SJCRH30 (cell line): ENCODE results near the gene CELSR1. TPM values are rescaled to one million over a fixed set of nuclear protein-coding genes. Genes with fewer than 3 reads are reported as not detected.

ENCODE experiments used
- DNase-seq, 2 experiments: peaks; one replicate each; pipeline ENCODE4 v3.0.0-alpha.2; 2015 to 2020
- H3K27ac ChIP-seq: fragments of 250-450 bp; sonication (Bioruptor Pico); 2 replicates; pipeline ENCODE4 v1.5.1; 2020; ENCODE audit warnings: mild to moderate bottlenecking, moderate library complexity
- H3K27me3 ChIP-seq: fragments of 250-450 bp; sonication (Bioruptor Pico); 2 replicates; pipeline ENCODE4 v1.5.1; 2020; ENCODE audit warnings: mild to moderate bottlenecking, moderate library complexity
- H3K36me3 ChIP-seq: fragments of 250-450 bp; sonication (Bioruptor Pico); 2 replicates; pipeline ENCODE4 v1.5.1; 2020; ENCODE audit warnings: mild to moderate bottlenecking, moderate library complexity
- H3K4me1 ChIP-seq: fragments of 250-450 bp; sonication (Bioruptor Pico); 2 replicates; pipeline ENCODE4 v1.5.1; 2020; ENCODE audit warnings: mild to moderate bottlenecking, moderate library complexity
- H3K4me3 ChIP-seq: fragments of 250-450 bp; sonication (Bioruptor Pico); 2 replicates; pipeline ENCODE4 v1.5.1; 2020; ENCODE audit warnings: mild to moderate bottlenecking, moderate library complexity
- H3K9me3 ChIP-seq: fragments of 250-450 bp; sonication (Bioruptor Pico); replicated peaks from 2 replicates; pipeline ENCODE4 v1.5.1; 2020; ENCODE audit warnings: mild to moderate bottlenecking, moderate library complexity
- total RNA-seq: library from RNA; depleted of rRNA; stranded (reverse); fragments of >200 nt; shearing (Covaris generic); gene quantifications from 2 replicates; pipeline ENCODE4 v1.2.3, GENCODE V29; 2014

The CELSR1 gene
- total RNA-seq, 1 experiment from 2014 or later = not detected

DNA sequence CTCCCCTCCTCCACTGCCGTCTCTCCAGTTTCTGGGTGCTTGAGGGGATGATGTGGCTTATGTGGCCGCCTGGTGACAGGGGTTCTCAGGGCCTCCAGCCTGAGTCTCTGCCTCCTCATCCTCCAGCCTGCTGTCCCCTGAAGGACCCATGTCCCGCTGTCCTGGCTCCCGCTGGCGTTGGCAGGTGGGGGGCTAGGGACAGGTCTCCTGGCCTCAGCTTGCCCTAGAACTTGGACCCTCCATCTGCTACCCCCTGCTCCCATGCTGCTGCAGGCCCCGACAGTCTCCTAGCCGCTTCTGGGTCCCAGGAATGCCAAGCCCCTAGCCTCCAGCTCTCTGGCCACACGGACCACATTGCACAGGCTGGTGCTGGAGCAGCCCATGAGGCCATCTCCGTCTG lies 13.9 kb upstream of the CELSR1 start:
- H3K4me1 ChIP-seq = no peaks in the 10 kb centered on the region
- no peak for DNase-seq
- no peaks in the 10 kb centered on the region for H3K36me3 ChIP-seq
- peaks cover 10% of the 10 kb centered on the region; the same call in 1 of the 2 replicates for H3K9me3 ChIP-seq
- peaks cover 8% of the 10 kb centered on the region; the same call in 1 of the 2 replicates for H3K27me3 ChIP-seq
- H3K4me3 ChIP-seq = no peak overlapping the region
- H3K27ac ChIP-seq = no peak overlapping the region

DNA sequence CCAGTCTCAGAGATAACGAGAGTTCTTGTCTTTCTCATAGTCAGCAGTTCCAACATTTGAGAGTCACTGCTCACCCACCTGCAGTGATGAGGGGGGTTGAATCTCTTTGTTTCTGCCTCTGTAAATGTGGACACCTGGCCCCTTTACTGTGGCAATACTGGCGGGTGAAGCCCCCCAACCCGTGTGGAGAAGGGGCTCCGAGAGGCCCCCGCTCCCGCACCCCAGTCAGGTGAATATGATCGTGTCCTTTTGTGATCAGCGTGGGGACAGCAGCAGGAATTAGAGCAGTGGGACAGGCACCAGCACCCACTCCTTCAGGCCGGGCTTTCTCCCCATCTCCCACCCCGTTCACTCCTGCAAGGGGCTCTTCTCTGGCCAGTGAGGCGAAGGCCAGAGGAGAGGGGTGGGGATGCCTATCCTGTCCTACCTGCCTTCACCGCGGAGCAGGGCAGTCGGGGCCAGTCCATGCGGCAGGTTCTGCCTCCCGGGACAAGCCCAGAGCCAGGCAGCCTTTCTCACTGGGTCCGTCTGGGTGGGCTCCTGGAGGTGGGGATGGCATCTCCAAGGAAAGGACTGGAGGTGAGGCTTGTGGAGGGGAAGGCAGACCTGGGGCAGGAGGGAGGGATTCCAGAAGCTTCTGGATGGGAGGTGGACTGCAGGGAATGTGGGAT lies 12.7 kb upstream of the CELSR1 start:
- peaks cover 10% of the 10 kb centered on the region; the same call in 1 of the 2 replicates for H3K9me3 ChIP-seq
- H3K27ac ChIP-seq = no peak overlapping the region
- H3K4me1 ChIP-seq = no peaks in the 10 kb centered on the region
- no peaks in the 10 kb centered on the region for H3K36me3 ChIP-seq
- H3K27me3 ChIP-seq = peaks cover 8% of the 10 kb centered on the region; the same call in 1 of the 2 replicates
- DNase-seq = no peak
- no peak overlapping the region for H3K4me3 ChIP-seq

DNA sequence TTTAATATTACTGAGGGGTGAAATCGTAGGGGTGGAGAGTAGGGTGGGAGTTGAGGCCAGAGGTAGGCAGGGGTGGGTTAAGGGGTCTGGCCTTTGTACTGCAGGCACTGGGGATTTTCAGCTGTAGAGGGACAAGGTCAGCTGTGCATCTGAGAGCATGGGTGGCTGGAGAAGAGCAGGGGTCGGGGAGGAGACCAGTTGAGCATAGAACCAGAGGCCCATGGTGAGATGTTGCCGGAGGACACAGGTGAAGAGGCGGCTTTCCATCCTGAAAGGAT lies 12.1 kb upstream of the CELSR1 start:
- Histone ChIP-seq H3K4me1 (no peaks in the 10 kb centered on the region), H3K4me3 (no peak overlapping the region), H3K27ac (no peak overlapping the region), H3K36me3 (no peaks in the 10 kb centered on the region), H3K9me3 (peaks cover 10% of the 10 kb centered on the region; the same call in 1 of the 2 replicates), H3K27me3 (peaks cover 8% of the 10 kb centered on the region; the same call in 1 of the 2 replicates)
- DNase-seq = no peak

DNA sequence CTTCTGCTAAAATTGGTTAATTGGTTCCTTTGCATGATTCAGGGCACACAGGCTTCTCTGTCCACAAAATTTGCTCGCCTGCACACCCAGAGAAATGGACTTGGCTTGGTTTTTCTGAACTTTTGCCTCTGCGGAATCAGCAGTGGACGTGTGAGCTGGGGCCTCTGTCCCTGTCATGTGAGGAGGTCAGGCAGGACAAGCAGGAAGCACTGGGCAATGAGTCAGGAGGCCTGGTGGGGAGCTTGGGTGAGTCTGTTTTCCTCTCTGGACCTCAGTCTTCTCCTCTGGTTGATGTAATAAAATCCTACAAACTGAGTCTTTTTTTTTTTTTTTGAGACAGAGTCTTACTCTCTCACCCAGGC lies 10.4 kb upstream of the CELSR1 start:
- H3K36me3 ChIP-seq = no peaks in the 10 kb centered on the region
- no peak for DNase-seq
- H3K27me3 ChIP-seq = peaks cover 8% of the 10 kb centered on the region; the same call in 1 of the 2 replicates
- H3K9me3 ChIP-seq = peaks cover 5% of the 10 kb centered on the region; the same call in 1 of the 2 replicates
- H3K27ac ChIP-seq = no peak overlapping the region
- H3K4me1 ChIP-seq = no peaks in the 10 kb centered on the region
- no peak overlapping the region for H3K4me3 ChIP-seq

DNA sequence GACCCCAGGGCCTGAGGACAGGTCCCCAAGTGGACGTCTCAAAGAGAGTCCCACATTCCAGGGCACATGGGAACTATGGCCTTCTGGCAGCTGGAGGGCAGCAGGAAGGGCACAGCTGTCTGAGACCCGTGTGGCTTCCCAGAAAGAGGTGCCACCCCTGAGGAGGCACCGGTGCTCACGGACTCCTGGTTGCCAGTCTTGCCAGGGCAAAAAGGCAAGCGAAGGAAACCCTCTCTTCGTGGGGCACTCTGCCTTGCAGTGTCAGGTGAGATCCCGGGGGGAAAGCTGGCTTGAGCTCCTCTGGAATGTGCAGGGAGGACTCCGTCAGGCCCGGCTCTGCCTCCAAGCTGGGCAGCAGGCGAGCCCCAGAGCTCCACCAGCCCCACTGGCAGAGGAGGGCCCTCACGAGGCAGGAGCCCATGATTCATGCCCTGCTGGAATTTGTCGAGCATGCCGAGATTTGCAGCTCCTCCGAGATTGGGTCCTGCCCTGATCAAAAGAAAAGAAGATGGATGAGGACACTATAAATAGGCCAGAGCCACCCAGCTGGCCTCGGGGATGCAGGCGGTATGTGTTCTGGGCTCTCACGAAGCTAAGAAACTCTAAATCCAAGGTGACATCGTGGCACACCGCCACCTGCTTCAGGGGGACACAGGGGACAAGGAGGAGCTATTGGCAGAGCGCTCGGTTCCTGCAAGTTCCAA lies 9.9 kb upstream of the CELSR1 start:
- peaks cover 8% of the 10 kb centered on the region; the same call in 1 of the 2 replicates for H3K27me3 ChIP-seq
- peak in 1 of 2 experiments; percentile 20 for DNase-seq
- H3K9me3 ChIP-seq = no peaks in the 10 kb centered on the region
- H3K4me1 ChIP-seq = no peaks in the 10 kb centered on the region
- no peak overlapping the region for H3K27ac ChIP-seq
- no peak overlapping the region for H3K4me3 ChIP-seq
- H3K36me3 ChIP-seq = no peaks in the 10 kb centered on the region

DNA sequence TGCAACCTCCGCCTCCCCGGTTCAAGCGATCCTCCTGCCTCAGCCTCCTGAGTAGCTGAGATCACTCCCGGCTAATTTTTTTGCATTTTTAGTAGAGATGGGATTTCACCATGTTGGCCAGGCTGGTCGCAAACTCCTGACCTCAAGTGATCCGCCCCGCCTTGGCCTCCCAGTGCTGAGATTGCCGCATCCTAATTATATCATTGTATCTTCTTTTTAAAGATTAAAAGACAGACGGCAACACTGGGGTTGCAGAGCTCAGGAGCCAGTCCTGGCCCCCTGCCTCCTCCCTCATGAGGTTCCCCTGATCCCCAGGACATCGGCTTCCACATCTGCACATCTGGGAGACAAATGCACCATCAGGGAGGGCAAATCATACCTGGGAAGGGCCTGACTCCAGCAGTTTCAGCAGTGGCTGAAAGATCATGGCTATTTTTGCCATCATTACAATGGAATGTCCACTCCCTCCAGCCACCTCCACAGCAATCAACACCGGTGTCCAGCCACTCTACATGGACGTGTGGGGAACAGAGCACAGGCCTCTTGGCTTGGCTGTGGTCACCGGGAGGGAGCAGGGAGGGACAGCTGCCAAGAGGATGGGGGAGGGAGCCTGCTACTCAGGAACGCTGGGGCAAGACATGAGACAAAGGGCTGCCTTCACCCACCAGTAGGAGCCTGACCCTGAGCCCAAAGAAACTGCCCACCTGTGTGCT lies 9.2 kb upstream of the CELSR1 start:
- no peaks in the 10 kb centered on the region for H3K4me1 ChIP-seq
- no peaks in the 10 kb centered on the region for H3K36me3 ChIP-seq
- H3K27ac ChIP-seq = no peak overlapping the region
- no peaks in the 10 kb centered on the region for H3K9me3 ChIP-seq
- H3K27me3 ChIP-seq = peaks cover 8% of the 10 kb centered on the region; the same call in 1 of the 2 replicates
- H3K4me3 ChIP-seq = no peak overlapping the region
- peak; percentile 51 to 53 for DNase-seq

DNA sequence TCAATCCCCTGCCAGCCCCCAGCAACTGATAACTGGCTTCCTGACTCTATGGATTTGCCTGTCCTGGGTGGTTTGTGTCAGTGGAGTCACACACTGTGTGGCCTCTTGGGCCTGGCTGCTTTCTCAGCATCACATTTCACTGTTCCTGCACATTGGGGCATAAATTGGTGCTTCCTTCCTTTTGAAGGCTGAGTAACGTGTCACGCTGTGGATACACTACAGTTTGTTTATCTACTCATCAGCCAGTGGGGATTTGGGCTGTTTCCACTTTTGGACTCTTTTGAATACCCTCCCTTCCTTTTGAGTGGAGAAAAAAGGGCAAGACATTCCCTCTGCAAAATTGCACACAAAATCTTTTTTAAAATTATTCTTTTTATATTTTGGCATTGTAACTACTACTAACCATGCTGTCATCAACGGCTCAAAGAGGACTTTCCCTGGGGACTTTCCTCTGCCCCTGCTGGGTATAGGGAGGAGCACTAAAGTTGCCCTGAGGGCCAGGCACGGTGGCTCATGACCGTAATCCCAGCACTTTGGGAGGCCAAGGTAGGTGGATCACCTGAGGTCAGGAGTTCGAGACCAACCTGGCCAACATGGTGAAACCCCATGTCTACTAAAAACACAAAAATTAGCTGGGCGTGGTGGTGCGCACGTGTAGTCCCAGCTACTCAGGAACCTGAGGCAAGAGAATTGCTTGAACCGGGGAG lies 7.8 kb upstream of the CELSR1 start:
- H3K36me3 ChIP-seq = no peaks in the 10 kb centered on the region
- H3K27me3 ChIP-seq = peaks cover 6% of the 10 kb centered on the region; the same call in 1 of the 2 replicates
- no peak for DNase-seq
- H3K4me3 ChIP-seq = no peak overlapping the region
- H3K27ac ChIP-seq = no peak overlapping the region
- H3K9me3 ChIP-seq = no peaks in the 10 kb centered on the region
- H3K4me1 ChIP-seq = no peaks in the 10 kb centered on the region

DNA sequence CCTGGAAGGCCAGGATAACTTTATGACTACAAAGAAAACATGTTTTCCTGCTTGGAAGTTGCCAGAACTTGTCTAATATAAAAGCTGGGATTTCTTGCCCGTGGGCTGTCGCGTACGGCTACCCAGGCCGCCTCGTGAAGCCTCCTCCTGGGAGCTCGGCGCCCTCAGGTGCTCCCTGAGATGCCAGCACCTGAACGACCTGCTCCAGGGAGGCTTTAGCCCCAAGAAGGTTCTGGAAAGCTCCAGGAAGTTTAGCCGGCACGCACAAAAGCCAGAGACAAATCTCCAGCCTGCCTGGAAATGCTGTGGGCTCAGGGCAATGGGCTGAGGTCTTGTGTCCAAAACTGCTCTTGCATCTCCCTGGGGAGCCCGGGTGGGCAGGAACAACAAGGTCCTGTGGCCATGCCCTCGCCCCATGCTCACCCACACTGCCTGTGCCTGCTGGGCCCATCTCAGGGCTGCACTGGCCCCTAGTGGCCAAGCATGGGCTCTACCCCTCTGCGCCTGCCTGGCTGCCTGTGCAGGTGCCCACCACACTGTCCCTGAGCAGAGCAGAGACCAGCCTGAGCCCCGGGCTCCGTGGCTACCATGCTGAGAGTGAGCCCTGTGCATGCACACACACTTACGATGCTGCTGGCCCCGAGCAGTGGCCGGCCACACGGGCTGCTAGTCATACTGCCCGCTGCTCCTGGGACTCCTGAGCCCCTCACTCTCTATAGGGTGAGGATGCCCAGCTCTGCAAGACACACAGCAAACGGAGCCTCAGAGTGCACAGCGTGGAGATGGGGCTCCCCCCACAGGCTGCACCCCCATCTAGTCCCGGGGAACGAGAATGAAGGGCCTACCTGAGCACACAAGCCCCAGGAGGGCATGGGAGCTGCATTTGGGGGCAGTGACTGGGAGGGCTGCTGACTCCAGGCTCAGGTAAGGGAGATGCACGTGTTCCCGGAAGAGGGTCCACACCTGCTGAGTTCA lies 4.9 kb upstream of the CELSR1 start:
- Histone ChIP-seq H3K27me3 (no peaks in the 10 kb centered on the region), H3K4me3 (no peak overlapping the region), H3K36me3 (no peaks in the 10 kb centered on the region), H3K27ac (no peak overlapping the region), H3K4me1 (no peaks in the 10 kb centered on the region), H3K9me3 (no peaks in the 10 kb centered on the region)
- peak; percentile 66 to 78 for DNase-seq

DNA sequence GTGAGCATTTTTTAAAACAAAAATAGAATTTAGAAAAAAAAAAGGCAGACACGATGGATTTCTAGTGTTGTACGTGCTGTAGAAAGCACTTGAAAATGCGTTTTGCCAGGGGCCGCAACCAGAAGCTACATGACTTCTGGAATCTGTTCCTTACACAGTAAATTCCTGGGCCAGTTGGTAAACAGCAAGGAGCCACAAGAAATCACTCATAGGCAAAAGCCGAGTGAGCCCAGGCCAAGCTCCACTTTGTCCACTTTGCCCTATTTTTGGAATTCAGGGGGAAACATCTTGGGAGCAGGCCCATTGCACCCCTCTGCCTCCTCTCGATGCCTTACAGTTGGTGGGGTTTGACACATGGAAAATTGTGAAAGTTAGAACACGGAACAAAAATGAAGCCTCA lies 4.1 kb upstream of the CELSR1 start:
- no peak overlapping the region for H3K27ac ChIP-seq
- no peaks in the 10 kb centered on the region for H3K36me3 ChIP-seq
- no peaks in the 10 kb centered on the region for H3K9me3 ChIP-seq

DNA sequence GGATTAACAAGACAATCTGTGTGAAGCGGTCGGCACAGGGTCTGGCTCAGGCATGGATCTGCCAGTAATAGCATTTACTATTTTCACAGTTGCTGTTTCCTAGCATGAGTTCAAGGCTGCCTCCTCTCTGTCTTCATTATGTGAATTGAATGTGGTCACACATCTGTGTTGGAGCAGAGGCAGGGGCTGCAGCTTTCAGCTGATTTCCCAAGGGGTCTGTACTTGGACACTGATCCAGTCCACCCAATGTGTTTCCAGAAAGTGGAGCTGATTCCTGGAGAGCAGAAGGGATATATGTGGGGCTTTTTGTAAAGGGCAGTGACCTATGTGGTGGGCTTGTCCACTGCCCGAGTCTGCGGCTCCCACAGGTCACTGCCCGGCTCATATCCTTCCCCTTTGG lies 3.5 kb upstream of the CELSR1 start:
- DNase-seq = no peak
- no peaks in the 10 kb centered on the region for H3K9me3 ChIP-seq
- H3K4me1 ChIP-seq = no peaks in the 10 kb centered on the region
- no peak overlapping the region for H3K4me3 ChIP-seq
- no peaks in the 10 kb centered on the region for H3K27me3 ChIP-seq
- H3K27ac ChIP-seq = no peak overlapping the region
- no peaks in the 10 kb centered on the region for H3K36me3 ChIP-seq

More for the DNA sequence above, 4.1 kb upstream of the CELSR1 start:
- no peak for DNase-seq
- Histone ChIP-seq H3K27me3 (no peaks in the 10 kb centered on the region), H3K4me3 (no peak overlapping the region), H3K4me1 (no peaks in the 10 kb centered on the region)

DNA sequence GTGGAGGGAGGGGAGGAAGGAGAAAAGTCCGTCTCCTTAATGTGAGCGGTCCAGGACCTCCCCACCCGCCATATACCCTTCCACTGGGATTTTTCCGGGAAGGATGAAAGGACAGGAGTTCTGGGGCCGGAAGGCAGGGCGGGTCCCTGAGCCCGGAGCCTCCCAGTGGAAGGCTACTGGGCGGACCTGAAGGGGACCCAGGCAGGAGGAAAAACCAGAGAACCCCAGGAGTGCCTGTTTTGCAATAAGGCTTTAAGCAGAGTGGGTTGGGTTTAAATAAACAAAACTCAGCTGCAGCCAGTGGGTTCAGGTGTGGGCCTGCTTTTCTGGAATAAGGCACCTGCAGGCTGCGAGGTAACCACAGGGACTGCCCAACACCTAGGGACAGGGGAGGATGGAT lies 1.7 kb upstream of the CELSR1 start:
- DNase-seq = no peak
- H3K27me3 ChIP-seq = no peaks in the 10 kb centered on the region
- H3K27ac ChIP-seq = no peak overlapping the region
- no peak overlapping the region for H3K4me3 ChIP-seq
- no peaks in the 10 kb centered on the region for H3K4me1 ChIP-seq
- H3K36me3 ChIP-seq = no peaks in the 10 kb centered on the region
- no peaks in the 10 kb centered on the region for H3K9me3 ChIP-seq

DNA sequence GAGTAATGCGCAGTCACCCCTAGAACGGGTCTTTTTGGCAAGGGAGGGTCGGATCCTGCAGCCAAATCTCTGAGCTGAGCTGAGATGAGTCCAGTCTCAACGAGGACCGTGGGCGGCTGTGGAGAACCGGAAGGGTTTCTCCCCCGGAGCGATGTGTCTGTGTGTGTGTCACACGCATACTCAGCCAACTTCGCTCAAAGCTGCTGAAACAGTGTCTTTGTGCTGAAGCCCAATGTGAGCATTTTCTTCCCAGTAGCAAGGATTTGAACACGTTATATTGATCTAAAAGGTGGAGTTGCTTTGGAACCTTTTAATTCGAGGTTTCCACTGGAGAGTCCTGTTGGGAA lies 1.4 kb upstream of the CELSR1 start:
- H3K4me1 ChIP-seq = no peaks in the 10 kb centered on the region
- no peaks in the 10 kb centered on the region for H3K27me3 ChIP-seq
- no peaks in the 10 kb centered on the region for H3K36me3 ChIP-seq
- H3K27ac ChIP-seq = no peak overlapping the region
- H3K4me3 ChIP-seq = no peak overlapping the region
- DNase-seq = no peak
- no peaks in the 10 kb centered on the region for H3K9me3 ChIP-seq

DNA sequence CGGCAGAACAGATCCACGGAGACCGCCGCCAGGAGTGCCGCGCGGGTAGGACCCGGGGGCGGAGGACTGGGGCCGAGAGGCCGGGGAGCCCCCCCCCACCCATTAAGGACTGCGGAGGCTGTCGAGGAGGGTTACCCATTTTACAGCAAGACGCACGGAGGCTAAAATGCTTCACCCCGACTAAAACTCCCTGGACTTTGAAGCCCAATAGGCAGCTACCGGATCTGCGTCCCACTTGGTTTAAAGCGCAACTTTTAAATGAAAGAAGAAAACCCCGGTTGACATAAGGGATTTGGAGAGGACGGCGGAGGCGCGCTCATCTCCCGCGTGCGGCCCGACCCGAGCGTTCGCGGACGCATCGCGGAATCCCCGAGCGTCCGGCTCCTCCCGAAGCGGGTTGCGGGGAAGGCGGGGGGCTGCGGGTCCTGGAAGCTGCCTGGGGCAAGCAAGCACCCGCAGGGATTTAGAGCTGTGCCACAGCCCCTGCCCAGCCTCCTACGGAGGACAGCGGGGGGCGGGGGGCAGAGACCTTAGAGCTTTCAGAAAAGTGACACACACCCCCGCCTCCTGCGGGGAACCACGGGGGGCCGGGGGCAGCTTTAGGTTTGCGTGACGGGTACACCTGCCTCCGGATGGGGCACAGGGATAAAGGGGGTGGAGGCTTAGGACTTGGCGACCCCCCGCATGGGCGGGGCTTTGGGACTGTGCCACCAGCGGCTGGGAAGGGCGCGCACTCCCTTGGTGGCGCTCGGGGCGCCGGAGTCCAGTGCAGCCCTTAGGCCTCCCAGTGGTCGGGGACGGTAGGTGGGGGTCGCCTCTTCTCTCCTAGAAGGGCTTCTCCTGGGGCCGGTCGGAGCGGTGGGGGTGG lies 760 bp upstream of the CELSR1 start:
- DNase-seq = no peak
- Histone ChIP-seq H3K36me3 (no peaks in the 10 kb centered on the region), H3K27ac (no peak overlapping the region), H3K27me3 (no peaks in the 10 kb centered on the region), H3K9me3 (no peaks in the 10 kb centered on the region), H3K4me1 (no peaks in the 10 kb centered on the region), H3K4me3 (no peak overlapping the region)
